MCF 10A (cell line): Measurements from ENCODE around the gene FBXO38. TPM values are rescaled to one million over a fixed set of nuclear protein-coding genes. Genes with fewer than 3 reads are reported as not detected.

Experiments
- BruUV-seq: library from RNA; stranded (reverse); fragments of 400-500 nt; replicated peaks from 2 replicates; lab custom pipeline; 2021; lab: Mats Ljungman, UMichigan
- CTCF ChIA-PET: fragments of 300-600 bp; sonication (Branson Sonifier 250); formaldehyde crosslinking; extraction: SDS; loops from one replicate; lab custom pipeline; 2021; ENCODE audit warnings: antibody characterized with exemption, inconsistent platforms; lab: Yijun Ruan, JAX
- POLR2A ChIA-PET: fragments of 300-600, 350-650 bp; sonication (Branson Sonifier 250); formaldehyde crosslinking; extraction: SDS; loops from one replicate; lab custom pipeline; 2020; ENCODE audit warnings: antibody characterized with exemption, inconsistent platforms; lab: Yijun Ruan, JAX
- DNase-seq: peaks from one replicate; pipeline ENCODE4 v3.0.0-alpha.2; 2018; ENCODE audit not compliant: unreplicated experiment
- H3K27ac Mint-ChIP-seq: one replicate; pipeline ENCODE4 v1.8.0; 2022; ENCODE audit warnings: mild to moderate bottlenecking, low read depth, mixed read lengths; ENCODE audit not compliant: unreplicated experiment
- H3K27me3 Mint-ChIP-seq: one replicate; pipeline ENCODE4 v1.8.0; 2022; ENCODE audit warnings: mixed read lengths; ENCODE audit not compliant: insufficient read depth, unreplicated experiment
- H3K36me3 Mint-ChIP-seq: one replicate; pipeline ENCODE4 v1.8.0; 2022; ENCODE audit warnings: mild to moderate bottlenecking, moderate library complexity, mixed read lengths; ENCODE audit not compliant: insufficient read depth, unreplicated experiment
- H3K4me1 Mint-ChIP-seq: one replicate; pipeline ENCODE4 v1.8.0; 2022; ENCODE audit warnings: mixed read lengths; ENCODE audit not compliant: insufficient read depth, unreplicated experiment
- H3K4me3 Mint-ChIP-seq: one replicate; pipeline ENCODE4 v1.8.0; 2022; ENCODE audit warnings: mild to moderate bottlenecking, moderate library complexity, mixed read lengths; ENCODE audit not compliant: unreplicated experiment
- H3K9me3 Mint-ChIP-seq: one replicate; pipeline ENCODE4 v1.8.0; 2022; ENCODE audit warnings: mixed read lengths; ENCODE audit not compliant: unreplicated experiment
- CTCF ChIP-seq: fragments of 200-600 bp; IDR thresholded peaks from one replicate; pipeline ENCODE4 v1.8.0; 2022; ENCODE audit warnings: antibody characterized with exemption, mild to moderate bottlenecking; ENCODE audit not compliant: unreplicated experiment
- intact Hi-C: fragments of 100-400 bp; cut with micrococcal nuclease; formaldehyde crosslinking; loops from 2 replicates; pipeline ENCODE4 v1.14.1; 2022
- total RNA-seq: library from RNA; stranded (reverse); gene quantifications from 2 replicates; pipeline ENCODE4 v1.2.3, GENCODE V29; 2022

Gene FBXO38
- total RNA-seq, 1 experiment from 2014 or later = 54.4 TPM

GRCh38 chr5:148437249-148437648 lies 53.5 kb downstream of the FBXO38 start:
- ChIA-PET CTCF (interaction anchor here (1.1 to 2.6 kb wide), 3 partner anchors 21 to 294 kb away, joined by 3 to 54 read pairs (median 3); no protein-coding TSS in a partner anchor), POLR2A (interaction anchor here (1.0 to 1.6 kb wide), 4 partner anchors 8 to 296 kb away, joined by 3 read pairs; no protein-coding TSS in a partner anchor)
- no peaks in the 10 kb centered on the region for H3K9me3 Mint-ChIP-seq
- no peak for TF ChIP-seq CTCF
- no peak overlapping the region for H3K27ac Mint-ChIP-seq
- DNase-seq = no peak
- peaks cover 98% of the 10 kb centered on the region for H3K36me3 Mint-ChIP-seq
- no TSS peak for BruUV-seq
- no peaks in the 10 kb centered on the region for H3K27me3 Mint-ChIP-seq
- H3K4me1 Mint-ChIP-seq = no peaks in the 10 kb centered on the region
- no peak overlapping the region for H3K4me3 Mint-ChIP-seq
- intact Hi-C loops = no loop called here

GRCh38 chr5:148438933-148439332 lies 55.2 kb downstream of the FBXO38 start:
- no peak for TF ChIP-seq CTCF
- intact Hi-C loops = no loop called here
- H3K9me3 Mint-ChIP-seq = no peaks in the 10 kb centered on the region
- H3K4me3 Mint-ChIP-seq = no peak overlapping the region
- CTCF ChIA-PET = interaction anchor here (1.2 to 18.8 kb wide), 4 partner anchors 9 to 293 kb away, joined by 4 to 924 read pairs (median 61); no protein-coding TSS in a partner anchor
- H3K36me3 Mint-ChIP-seq = peaks cover 100% of the 10 kb centered on the region
- DNase-seq = no peak
- POLR2A ChIA-PET = no interaction called here
- H3K27ac Mint-ChIP-seq = peak overlapping the region; percentile 18
- no TSS peak for BruUV-seq
- no peaks in the 10 kb centered on the region for H3K27me3 Mint-ChIP-seq
- H3K4me1 Mint-ChIP-seq = no peaks in the 10 kb centered on the region

- TF ChIP-seq CTCF = no peak
- H3K27me3 Mint-ChIP-seq = no peaks in the 10 kb centered on the region
- ChIA-PET POLR2A (interaction anchor here (0.6 to 6.9 kb wide), 6 partner anchors 59 to 296 kb away, joined by 3 to 80 read pairs (median 3); partner anchors contain the start of gene FBXO38), CTCF (interaction anchor here (0.5 to 18.8 kb wide), 47 partner anchors 8 to 822 kb away, joined by 3 to 924 read pairs (median 5); no protein-coding TSS in a partner anchor)
- H3K4me3 Mint-ChIP-seq = no peak overlapping the region
- no peaks in the 10 kb centered on the region for H3K4me1 Mint-ChIP-seq
- peaks cover 61% of the 10 kb centered on the region for H3K36me3 Mint-ChIP-seq
- BruUV-seq = no TSS peak
- no peak overlapping the region for H3K27ac Mint-ChIP-seq
- H3K9me3 Mint-ChIP-seq = no peaks in the 10 kb centered on the region
- no peak for DNase-seq
- intact Hi-C loops = loop anchor here (5.0 kb wide), 1 partner anchor 824 kb away; no protein-coding TSS in a partner anchor
Observed at GRCh38 chr5:148443241-148443640, 59.5 kb downstream of the FBXO38 start.

- peak; percentile 87 for DNase-seq
- Mint-ChIP-seq H3K9me3 (no peaks in the 10 kb centered on the region), H3K4me1 (no peaks in the 10 kb centered on the region), H3K4me3 (no peak overlapping the region), H3K27ac (no peak overlapping the region), H3K27me3 (no peaks in the 10 kb centered on the region), H3K36me3 (peaks cover 54% of the 10 kb centered on the region)
- TF ChIP-seq CTCF = peak; percentile 74
- intact Hi-C loops = loop anchor here (1.0 to 5.0 kb wide), 6 partner anchors 243 to 823 kb away; no protein-coding TSS in a partner anchor
- no TSS peak for BruUV-seq
- ChIA-PET POLR2A (interaction anchor here (0.9 to 6.9 kb wide), 2 partner anchors 9 to 288 kb away, joined by 3 to 80 read pairs; no protein-coding TSS in a partner anchor), CTCF (interaction anchor here (0.6 to 18.8 kb wide), 56 partner anchors 9 to 822 kb away, joined by 3 to 924 read pairs (median 5); no protein-coding TSS in a partner anchor)
Observed at GRCh38 chr5:148443998-148444397, 60.2 kb downstream of the FBXO38 start.
